WTC11 (cell line): ENCODE data around the gene CNIH3.

Source experiments
- MYBL2 ChIP-seq: sonication (generic); formaldehyde crosslinking; IDR thresholded peaks from 2 replicates; pipeline ENCODE4 v1.8.1; 2023; ENCODE audit warnings: mild to moderate bottlenecking, moderate library complexity, missing genetic modification reagents
- TF ChIP-seq, protein P1 (sequence below): fragments of 200-600 bp; IDR thresholded peaks from 2 replicates; pipeline ENCODE4 v1.8.0; 2022; ENCODE audit warnings: antibody characterized with exemption
- TF ChIP-seq, protein P2 (sequence below): fragments of 250-450 bp; sonication (Bioruptor Pico); IDR thresholded peaks from 2 replicates; pipeline ENCODE4 v1.9.0; 2021; ENCODE audit warnings: mild to moderate bottlenecking, borderline replicate concordance

DNA sequence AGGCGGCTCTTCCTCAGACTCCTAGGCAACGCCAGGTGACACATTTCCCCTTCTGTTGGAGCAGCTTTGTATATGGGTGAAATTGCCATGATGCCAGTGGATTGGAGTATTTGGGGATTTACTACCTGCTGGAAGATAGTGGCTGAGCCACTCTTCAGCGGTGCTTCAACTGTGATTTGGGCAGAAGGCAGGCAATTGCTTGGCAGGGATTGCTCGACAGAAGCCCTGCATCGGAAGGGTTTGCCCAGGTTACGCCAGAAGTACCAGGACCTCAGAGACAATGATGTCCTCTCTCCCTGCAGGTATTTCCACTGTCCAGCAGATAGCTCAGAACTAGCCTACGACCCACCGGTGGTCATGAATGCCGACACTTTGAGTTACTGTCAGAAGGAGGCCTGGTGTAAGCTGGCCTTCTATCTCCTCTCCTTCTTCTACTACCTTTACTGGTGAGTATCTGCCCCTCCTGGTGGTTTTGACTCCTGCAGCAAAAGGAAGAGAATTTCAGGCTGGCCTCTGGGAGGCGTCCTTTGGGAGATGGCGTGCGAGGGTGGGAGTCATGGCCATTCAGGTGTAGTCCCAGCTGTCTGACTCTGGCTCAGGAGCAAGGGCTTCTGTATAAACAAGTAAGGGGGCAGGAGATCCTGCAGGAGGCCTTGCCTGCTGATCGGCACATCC lies 118.3 kb downstream of the CNIH3 start:
- TF ChIP-seq, protein P1, sequence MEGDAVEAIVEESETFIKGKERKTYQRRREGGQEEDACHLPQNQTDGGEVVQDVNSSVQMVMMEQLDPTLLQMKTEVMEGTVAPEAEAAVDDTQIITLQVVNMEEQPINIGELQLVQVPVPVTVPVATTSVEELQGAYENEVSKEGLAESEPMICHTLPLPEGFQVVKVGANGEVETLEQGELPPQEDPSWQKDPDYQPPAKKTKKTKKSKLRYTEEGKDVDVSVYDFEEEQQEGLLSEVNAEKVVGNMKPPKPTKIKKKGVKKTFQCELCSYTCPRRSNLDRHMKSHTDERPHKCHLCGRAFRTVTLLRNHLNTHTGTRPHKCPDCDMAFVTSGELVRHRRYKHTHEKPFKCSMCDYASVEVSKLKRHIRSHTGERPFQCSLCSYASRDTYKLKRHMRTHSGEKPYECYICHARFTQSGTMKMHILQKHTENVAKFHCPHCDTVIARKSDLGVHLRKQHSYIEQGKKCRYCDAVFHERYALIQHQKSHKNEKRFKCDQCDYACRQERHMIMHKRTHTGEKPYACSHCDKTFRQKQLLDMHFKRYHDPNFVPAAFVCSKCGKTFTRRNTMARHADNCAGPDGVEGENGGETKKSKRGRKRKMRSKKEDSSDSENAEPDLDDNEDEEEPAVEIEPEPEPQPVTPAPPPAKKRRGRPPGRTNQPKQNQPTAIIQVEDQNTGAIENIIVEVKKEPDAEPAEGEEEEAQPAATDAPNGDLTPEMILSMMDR, result no peak
- TF ChIP-seq, protein P2, sequence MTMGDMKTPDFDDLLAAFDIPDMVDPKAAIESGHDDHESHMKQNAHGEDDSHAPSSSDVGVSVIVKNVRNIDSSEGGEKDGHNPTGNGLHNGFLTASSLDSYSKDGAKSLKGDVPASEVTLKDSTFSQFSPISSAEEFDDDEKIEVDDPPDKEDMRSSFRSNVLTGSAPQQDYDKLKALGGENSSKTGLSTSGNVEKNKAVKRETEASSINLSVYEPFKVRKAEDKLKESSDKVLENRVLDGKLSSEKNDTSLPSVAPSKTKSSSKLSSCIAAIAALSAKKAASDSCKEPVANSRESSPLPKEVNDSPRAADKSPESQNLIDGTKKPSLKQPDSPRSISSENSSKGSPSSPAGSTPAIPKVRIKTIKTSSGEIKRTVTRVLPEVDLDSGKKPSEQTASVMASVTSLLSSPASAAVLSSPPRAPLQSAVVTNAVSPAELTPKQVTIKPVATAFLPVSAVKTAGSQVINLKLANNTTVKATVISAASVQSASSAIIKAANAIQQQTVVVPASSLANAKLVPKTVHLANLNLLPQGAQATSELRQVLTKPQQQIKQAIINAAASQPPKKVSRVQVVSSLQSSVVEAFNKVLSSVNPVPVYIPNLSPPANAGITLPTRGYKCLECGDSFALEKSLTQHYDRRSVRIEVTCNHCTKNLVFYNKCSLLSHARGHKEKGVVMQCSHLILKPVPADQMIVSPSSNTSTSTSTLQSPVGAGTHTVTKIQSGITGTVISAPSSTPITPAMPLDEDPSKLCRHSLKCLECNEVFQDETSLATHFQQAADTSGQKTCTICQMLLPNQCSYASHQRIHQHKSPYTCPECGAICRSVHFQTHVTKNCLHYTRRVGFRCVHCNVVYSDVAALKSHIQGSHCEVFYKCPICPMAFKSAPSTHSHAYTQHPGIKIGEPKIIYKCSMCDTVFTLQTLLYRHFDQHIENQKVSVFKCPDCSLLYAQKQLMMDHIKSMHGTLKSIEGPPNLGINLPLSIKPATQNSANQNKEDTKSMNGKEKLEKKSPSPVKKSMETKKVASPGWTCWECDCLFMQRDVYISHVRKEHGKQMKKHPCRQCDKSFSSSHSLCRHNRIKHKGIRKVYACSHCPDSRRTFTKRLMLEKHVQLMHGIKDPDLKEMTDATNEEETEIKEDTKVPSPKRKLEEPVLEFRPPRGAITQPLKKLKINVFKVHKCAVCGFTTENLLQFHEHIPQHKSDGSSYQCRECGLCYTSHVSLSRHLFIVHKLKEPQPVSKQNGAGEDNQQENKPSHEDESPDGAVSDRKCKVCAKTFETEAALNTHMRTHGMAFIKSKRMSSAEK (CRISPR knock-in tag), result no peak
- no peak for TF ChIP-seq MYBL2 (CRISPR knock-in tag)
